Nephron progenitor cell (in vitro differentiated cells): ENCODE data around the gene TAF3.
"Not testable (repeated sequence)": the region's sequence is repeated elsewhere in the genome, so short reads cannot be mapped to it uniquely, and the experiment has no call there.

Experiments used
- DNase-seq: peaks from one replicate; pipeline ENCODE4 v3.0.0; 2021
- H3K27ac Mint-ChIP-seq: 2 replicates; pipeline ENCODE4 v1.8.0; 2021; ENCODE audit warnings: mild to moderate bottlenecking, moderate library complexity, mixed read lengths
- H3K27me3 Mint-ChIP-seq: 2 replicates; pipeline ENCODE4 v1.8.0; 2021; ENCODE audit warnings: mild to moderate bottlenecking, low read depth, mixed read lengths; ENCODE audit not compliant: poor library complexity
- H3K36me3 Mint-ChIP-seq: 2 replicates; pipeline ENCODE4 v1.8.0; 2021; ENCODE audit warnings: low read depth, mixed read lengths
- H3K4me1 Mint-ChIP-seq: 2 replicates; pipeline ENCODE4 v1.8.0; 2021; ENCODE audit warnings: mixed read lengths
- H3K4me3 Mint-ChIP-seq: 2 replicates; pipeline ENCODE4 v1.8.0; 2021; ENCODE audit warnings: mild to moderate bottlenecking, moderate library complexity, mixed read lengths
- H3K9me3 Mint-ChIP-seq: 2 replicates; pipeline ENCODE4 v1.8.0; 2021; ENCODE audit warnings: mild to moderate bottlenecking, moderate library complexity, mixed read lengths
- TF ChIP-seq, protein P1 (sequence below): fragments of 200-600 bp; sonication (generic); IDR thresholded peaks from 2 replicates; pipeline ENCODE4 v1.5.0; 2021; ENCODE audit warnings: antibody characterized with exemption

Gene TAF3, protein sequence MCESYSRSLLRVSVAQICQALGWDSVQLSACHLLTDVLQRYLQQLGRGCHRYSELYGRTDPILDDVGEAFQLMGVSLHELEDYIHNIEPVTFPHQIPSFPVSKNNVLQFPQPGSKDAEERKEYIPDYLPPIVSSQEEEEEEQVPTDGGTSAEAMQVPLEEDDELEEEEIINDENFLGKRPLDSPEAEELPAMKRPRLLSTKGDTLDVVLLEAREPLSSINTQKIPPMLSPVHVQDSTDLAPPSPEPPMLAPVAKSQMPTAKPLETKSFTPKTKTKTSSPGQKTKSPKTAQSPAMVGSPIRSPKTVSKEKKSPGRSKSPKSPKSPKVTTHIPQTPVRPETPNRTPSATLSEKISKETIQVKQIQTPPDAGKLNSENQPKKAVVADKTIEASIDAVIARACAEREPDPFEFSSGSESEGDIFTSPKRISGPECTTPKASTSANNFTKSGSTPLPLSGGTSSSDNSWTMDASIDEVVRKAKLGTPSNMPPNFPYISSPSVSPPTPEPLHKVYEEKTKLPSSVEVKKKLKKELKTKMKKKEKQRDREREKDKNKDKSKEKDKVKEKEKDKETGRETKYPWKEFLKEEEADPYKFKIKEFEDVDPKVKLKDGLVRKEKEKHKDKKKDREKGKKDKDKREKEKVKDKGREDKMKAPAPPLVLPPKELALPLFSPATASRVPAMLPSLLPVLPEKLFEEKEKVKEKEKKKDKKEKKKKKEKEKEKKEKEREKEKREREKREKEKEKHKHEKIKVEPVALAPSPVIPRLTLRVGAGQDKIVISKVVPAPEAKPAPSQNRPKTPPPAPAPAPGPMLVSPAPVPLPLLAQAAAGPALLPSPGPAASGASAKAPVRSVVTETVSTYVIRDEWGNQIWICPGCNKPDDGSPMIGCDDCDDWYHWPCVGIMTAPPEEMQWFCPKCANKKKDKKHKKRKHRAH

DNA sequence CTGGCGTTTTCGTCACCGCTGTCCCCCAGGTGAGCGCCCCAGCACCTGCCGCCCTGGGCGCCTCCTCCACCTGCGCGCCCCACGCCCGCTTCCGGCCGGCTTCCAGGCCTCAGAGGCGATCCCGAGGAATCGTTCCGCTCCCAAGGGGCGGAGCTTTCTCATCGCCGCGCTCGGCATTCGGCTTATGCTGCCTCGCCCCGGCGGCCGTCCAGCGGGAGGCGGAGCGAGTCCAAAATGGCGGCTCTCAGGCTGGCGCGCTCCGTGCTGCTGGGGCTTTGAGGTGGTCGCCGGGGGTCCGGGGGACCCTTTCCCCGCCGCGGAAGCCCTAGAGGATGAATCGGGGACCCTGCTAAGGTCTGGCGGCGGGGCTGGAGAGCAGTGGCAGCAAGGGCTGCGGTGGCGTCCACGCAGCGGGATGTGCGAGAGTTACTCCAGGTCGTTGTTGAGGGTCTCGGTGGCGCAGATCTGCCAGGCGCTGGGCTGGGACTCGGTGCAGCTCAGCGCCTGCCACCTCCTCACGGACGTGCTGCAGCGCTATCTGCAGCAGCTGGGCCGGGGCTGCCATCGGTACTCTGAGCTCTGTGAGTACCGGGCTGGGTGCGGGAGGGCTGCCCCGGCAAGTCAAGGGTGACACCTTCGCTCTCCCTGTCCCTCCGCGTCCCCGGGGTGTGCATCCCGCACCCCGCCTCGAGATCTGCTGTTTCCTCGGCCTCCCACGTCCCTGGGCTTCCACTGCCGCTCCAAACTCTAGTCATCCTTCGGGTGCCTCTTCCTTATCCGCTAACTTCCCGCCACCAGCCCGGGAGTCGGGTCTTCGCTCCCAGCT lies at the start of gene TAF3:
TSS of gene TAF3 (plus strand) at position 211 of the 826 bp plus-strand sequence. CDS start at position 416, 205 bp downstream.
- peak within 1 kb of the TSS; percentile 92 for H3K27ac Mint-ChIP-seq
- H3K9me3 Mint-ChIP-seq: no peaks in the 10 kb centered on the region
- DNase-seq: peak; percentile 95
- peak within 1 kb of the TSS; percentile 99 for H3K4me3 Mint-ChIP-seq
- TF ChIP-seq, protein P1, sequence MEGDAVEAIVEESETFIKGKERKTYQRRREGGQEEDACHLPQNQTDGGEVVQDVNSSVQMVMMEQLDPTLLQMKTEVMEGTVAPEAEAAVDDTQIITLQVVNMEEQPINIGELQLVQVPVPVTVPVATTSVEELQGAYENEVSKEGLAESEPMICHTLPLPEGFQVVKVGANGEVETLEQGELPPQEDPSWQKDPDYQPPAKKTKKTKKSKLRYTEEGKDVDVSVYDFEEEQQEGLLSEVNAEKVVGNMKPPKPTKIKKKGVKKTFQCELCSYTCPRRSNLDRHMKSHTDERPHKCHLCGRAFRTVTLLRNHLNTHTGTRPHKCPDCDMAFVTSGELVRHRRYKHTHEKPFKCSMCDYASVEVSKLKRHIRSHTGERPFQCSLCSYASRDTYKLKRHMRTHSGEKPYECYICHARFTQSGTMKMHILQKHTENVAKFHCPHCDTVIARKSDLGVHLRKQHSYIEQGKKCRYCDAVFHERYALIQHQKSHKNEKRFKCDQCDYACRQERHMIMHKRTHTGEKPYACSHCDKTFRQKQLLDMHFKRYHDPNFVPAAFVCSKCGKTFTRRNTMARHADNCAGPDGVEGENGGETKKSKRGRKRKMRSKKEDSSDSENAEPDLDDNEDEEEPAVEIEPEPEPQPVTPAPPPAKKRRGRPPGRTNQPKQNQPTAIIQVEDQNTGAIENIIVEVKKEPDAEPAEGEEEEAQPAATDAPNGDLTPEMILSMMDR: no peak
- H3K36me3 Mint-ChIP-seq: no peaks in the 10 kb centered on the region
- peaks cover 44% of the 10 kb centered on the region for H3K27me3 Mint-ChIP-seq
- H3K4me1 Mint-ChIP-seq: peaks cover 25% of the 10 kb centered on the region

DNA sequence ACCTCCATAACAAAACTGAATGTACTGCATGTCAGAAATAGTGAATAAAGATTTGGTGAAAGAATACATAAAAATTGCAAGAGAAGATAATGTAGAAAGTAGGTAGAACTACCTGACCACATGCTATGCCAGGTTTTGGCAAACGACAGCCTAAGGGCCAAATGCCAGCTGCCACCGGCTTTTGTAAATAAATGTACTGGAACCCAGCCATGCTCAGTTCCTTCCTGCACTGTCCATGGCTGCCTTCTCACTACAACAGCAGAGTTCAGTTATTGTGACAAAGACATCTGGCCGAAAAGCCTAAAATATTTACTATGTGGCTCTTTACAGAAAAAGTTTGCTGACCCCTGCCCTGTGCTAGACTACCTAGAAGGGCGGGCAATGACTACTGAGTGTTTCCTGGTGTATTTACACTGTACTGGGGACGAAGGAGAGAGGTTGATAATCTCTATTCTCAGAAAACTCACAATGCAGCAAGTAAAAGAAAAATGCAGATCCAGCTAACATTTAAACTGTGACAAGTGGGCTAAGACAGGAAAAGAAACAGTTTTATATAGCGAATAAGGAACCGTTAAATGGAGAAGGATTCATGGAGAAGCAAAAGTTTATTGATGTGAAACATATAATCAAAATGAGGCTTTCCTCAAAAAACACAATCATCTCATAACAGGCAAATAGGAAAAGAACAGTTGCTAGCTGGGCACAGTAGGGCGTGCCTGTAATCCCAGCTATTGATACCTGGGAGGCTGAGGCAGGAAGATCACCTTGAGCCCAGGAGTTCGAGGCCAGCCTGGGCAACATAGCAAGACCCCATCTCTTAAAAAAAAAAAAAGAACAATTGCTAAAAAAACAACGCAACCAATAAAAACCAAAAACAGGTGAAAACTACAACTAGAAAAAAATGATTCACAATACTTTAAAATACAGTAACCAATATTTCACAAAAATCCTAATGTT lies 44.2 kb upstream of the TAF3 start:
- H3K4me3 Mint-ChIP-seq: no peak overlapping the region
- H3K27me3 Mint-ChIP-seq: no peaks in the 10 kb centered on the region
- no peak overlapping the region for H3K27ac Mint-ChIP-seq
- H3K9me3 Mint-ChIP-seq: no peaks in the 10 kb centered on the region
- no peaks in the 10 kb centered on the region for H3K4me1 Mint-ChIP-seq
- TF ChIP-seq, protein P1: no peak
- peaks cover 61% of the 10 kb centered on the region for H3K36me3 Mint-ChIP-seq
- DNase-seq: no peak

DNA sequence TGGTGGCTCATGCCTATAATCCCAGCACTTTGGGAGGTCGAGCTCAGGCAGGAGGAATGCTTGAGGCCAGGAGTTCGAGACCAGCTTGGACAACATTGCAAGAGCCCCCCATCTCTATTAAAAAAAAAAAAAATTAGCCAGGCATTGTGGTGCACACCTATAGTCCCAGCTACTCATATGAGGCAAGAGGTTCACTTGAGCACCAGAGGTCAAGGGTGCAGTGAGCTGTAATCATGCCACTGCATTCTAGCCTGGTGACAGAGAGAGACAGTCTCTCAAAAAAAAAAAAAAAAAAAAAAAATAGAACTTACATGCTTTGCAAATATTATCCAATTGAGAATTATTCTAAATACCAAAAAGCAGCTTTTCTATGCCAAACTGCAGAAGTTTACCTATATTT lies 41.5 kb upstream of the TAF3 start:
- Mint-ChIP-seq H3K4me3 (no peak overlapping the region), H3K4me1 (no peaks in the 10 kb centered on the region), H3K27ac (no peak overlapping the region), H3K9me3 (no peaks in the 10 kb centered on the region), H3K36me3 (peaks cover 67% of the 10 kb centered on the region), H3K27me3 (no peaks in the 10 kb centered on the region)
- no peak for DNase-seq
- TF ChIP-seq, protein P1: no peak

DNA sequence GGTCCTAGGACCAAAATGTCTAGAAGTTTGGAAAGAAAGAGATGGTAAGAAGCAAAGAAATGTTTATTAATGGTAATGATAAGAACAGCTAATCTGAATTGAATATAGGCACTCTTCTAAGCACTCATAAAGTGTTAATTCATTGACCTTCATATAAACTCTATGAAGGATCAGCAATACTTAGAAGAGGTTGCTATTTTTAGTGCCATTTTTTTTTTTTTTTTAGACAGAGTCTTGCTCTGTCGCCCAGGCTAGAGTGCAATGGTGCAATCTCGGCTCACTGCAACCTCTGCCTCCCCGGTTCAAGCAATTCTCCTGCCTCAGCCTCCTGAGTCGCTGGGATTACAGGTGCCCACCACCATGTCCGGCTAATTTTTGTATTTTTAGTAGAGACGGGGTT lies 36.1 kb upstream of the TAF3 start:
- H3K36me3 Mint-ChIP-seq: peaks cover 60% of the 10 kb centered on the region
- not testable (repeated sequence) for H3K27me3 Mint-ChIP-seq, H3K4me3 Mint-ChIP-seq, H3K9me3 Mint-ChIP-seq, H3K27ac Mint-ChIP-seq, DNase-seq, H3K4me1 Mint-ChIP-seq

DNA sequence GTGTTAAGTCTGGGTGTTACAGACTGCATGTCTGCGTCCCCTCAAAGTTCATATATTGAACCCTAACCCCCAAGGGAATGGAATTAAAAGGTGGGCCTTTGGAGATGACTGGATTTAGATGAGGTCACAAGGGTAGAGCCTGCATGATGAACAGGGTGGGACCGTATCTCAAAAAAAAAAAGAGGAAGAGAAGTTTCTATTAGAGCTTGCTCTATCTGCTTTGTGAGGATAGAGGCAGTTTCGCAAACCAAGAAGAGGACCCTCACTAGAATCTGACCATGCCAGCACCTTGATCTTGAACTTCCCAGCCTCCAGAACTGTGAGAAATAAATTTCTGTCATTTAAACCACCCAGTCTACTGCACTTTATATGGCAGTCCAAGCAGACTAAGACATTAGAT lies 31.9 kb upstream of the TAF3 start:
- Mint-ChIP-seq H3K36me3 (peaks cover 40% of the 10 kb centered on the region), H3K27me3 (no peaks in the 10 kb centered on the region), H3K4me1 (peaks cover 25% of the 10 kb centered on the region), H3K9me3 (no peaks in the 10 kb centered on the region), H3K4me3 (no peak overlapping the region), H3K27ac (no peak overlapping the region)
- no peak for DNase-seq
- TF ChIP-seq, protein P1: no peak
